Body of pancreas (tissue), 4 donors: ENCODE measurements around the gene TXNDC16.

ENCODE experiments used
- POLR2A ChIP-seq, 3 donors: fragments of 450-650 bp; IDR thresholded peaks; one replicate each; pipeline ENCODE4 v1.6.1; 2016; ENCODE audit warnings: antibody characterized with exemption in 3 of 3, mild to moderate bottlenecking in 2 of 3
- TF ChIP-seq, protein P1 (sequence below), 7 experiments: fragments of 450-650 bp in 4 of 7; fragments of 200-600 bp in 3 of 7; sonication (generic) in 3 of 7; IDR thresholded peaks; one replicate each; pipeline ENCODE4 v1.5.1; 2016 to 2019; ENCODE audit warnings: antibody characterized with exemption in 7 of 7

DNA sequence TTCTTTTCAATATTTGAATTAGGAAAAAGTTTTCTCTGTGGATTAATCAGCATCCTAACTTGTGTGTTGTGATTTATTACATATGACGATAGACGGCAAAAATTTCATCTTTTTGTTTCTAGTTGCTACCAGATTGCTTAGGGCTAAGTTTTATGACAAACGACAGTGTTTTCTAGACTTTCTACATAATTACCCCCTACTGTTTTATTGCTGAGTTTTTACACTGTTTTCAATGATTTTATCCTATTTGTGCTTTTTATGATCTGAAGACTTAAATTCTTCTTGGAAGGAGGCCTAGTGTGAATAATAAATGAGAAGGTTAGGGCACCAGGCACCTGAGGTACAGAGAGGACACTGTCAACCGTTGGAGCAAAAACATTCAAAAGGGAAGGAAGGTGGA is 88.1 kb downstream of the TXNDC16 start:
- TF ChIP-seq, protein P1, sequence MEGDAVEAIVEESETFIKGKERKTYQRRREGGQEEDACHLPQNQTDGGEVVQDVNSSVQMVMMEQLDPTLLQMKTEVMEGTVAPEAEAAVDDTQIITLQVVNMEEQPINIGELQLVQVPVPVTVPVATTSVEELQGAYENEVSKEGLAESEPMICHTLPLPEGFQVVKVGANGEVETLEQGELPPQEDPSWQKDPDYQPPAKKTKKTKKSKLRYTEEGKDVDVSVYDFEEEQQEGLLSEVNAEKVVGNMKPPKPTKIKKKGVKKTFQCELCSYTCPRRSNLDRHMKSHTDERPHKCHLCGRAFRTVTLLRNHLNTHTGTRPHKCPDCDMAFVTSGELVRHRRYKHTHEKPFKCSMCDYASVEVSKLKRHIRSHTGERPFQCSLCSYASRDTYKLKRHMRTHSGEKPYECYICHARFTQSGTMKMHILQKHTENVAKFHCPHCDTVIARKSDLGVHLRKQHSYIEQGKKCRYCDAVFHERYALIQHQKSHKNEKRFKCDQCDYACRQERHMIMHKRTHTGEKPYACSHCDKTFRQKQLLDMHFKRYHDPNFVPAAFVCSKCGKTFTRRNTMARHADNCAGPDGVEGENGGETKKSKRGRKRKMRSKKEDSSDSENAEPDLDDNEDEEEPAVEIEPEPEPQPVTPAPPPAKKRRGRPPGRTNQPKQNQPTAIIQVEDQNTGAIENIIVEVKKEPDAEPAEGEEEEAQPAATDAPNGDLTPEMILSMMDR (IDR thresholded peaks at IDR 0.05), result no peak
- no peak for TF ChIP-seq POLR2A (IDR thresholded peaks at IDR 0.05)
